ENCODE data around the gene PEX14. TPM values are rescaled to one million over a fixed set of nuclear protein-coding genes. Genes with fewer than 3 reads are reported as not detected.

PEX14 gene
- total RNA-seq, 6 experiments from 2014 or later, result 23.1 to 28.4 (median 26.0) TPM

DNA sequence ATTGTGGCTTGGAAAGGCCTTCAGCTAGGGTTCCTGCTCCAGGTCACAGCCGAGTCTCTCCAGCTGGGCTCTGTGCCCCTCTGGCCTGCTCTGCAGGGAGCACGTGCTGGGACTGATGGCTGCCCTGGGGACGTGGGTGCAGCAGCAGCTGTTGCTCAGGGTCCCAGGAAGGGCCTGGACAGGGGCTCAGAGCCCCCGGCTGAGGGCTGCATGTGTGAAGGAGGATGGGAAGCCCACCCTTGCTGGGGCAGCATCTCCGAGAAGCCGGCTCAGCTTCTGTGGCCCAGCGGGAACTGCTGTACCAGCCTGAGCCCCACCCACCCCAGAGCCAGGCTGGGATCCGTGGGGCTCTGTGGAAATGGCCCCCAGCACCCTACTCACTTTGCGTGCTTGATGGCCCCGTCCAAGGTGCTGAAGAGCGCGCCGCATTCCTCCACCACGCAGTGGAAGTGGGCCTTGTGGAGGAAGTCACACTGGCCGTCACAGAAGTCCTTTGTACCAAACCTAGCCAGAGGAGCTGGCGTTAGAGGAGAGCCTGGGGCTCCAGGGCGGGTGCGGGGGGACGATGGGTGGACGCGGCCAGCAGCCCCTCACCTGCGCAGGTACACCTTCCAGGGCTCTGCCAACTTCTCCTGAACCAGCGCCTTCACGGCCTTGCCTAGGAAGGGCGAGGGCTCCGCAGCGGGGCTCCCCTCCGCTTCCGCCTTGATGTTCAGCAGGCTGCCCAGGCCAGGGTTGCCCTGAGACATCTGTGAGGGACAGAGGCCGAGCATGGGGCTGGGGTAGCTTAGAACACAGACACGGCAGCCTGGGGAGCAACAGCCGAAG is 174.2 kb downstream of the PEX14 start:
- no peaks in the 10 kb centered on the region for H3K36me3 Mint-ChIP-seq (ENCODE audit: low read depth)
- peaks cover 5% of the 10 kb centered on the region for H3K27me3 Mint-ChIP-seq (ENCODE audit: insufficient read depth)
- H3K27ac Mint-ChIP-seq, result no peak overlapping the region
- peaks cover 5% of the 10 kb centered on the region; the same call in 1 of the 2 replicates for H3K4me1 Mint-ChIP-seq (ENCODE audit: low read depth)
- TF ChIP-seq, protein P1, sequence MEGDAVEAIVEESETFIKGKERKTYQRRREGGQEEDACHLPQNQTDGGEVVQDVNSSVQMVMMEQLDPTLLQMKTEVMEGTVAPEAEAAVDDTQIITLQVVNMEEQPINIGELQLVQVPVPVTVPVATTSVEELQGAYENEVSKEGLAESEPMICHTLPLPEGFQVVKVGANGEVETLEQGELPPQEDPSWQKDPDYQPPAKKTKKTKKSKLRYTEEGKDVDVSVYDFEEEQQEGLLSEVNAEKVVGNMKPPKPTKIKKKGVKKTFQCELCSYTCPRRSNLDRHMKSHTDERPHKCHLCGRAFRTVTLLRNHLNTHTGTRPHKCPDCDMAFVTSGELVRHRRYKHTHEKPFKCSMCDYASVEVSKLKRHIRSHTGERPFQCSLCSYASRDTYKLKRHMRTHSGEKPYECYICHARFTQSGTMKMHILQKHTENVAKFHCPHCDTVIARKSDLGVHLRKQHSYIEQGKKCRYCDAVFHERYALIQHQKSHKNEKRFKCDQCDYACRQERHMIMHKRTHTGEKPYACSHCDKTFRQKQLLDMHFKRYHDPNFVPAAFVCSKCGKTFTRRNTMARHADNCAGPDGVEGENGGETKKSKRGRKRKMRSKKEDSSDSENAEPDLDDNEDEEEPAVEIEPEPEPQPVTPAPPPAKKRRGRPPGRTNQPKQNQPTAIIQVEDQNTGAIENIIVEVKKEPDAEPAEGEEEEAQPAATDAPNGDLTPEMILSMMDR (IDR thresholded peaks at IDR 0.05), result no peak
- no peak overlapping the region for H3K4me3 Mint-ChIP-seq
- DNase-seq, result no peak
- H3K9me3 Mint-ChIP-seq, result no peaks in the 10 kb centered on the region

DNA sequence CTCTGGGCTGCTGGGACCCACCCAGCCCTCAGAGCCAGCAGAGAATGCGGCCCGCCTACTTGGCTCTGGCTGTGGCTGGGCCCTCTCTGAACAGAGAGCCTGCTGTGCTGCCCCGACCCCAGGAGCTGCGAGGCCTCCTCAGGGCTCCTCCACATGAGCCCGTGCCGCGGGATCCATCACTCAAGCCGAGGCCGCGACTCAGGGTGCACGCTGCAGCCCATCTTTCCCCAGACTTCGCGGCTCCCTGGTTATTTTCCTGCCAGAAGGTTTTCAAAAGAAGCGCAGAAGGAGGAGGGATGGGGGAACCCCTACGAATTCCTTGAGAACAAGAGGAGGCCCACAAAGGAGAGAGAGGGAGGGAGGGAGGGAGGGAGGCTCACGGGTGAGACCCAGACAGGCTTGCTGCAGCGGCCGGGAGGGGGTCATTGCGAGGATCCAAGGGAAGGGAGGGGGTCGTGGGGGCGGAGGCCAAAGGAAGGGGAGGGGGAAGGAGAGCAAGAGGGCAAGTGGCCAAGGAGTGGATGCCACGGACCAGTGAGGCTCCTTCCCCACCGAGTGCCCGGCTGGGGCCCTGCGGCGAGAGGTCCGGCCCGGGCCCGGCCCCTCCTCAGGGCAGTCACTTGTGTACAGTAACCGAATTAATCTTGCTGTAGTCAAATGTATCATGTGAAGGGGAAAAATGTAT is 174.9 kb downstream of the PEX14 start:
- Mint-ChIP-seq H3K27me3 (ENCODE audit: insufficient read depth) (peaks cover 10% of the 10 kb centered on the region), H3K36me3 (ENCODE audit: low read depth) (no peaks in the 10 kb centered on the region), H3K4me1 (ENCODE audit: low read depth) (no peaks in the 10 kb centered on the region), H3K4me3 (no peak overlapping the region), H3K9me3 (no peaks in the 10 kb centered on the region), H3K27ac (no peak overlapping the region)
- TF ChIP-seq, protein P1 (IDR thresholded peaks at IDR 0.05), result no peak
- DNase-seq, result no peak

- no peak for DNase-seq
- Mint-ChIP-seq H3K27me3 (ENCODE audit: insufficient read depth) (peaks cover 15% of the 10 kb centered on the region), H3K27ac (no peak overlapping the region), H3K36me3 (ENCODE audit: low read depth) (no peaks in the 10 kb centered on the region), H3K4me1 (ENCODE audit: low read depth) (no peaks in the 10 kb centered on the region), H3K4me3 (no peak overlapping the region), H3K9me3 (no peaks in the 10 kb centered on the region)
- TF ChIP-seq, protein P1 (IDR thresholded peaks at IDR 0.05), result no peak
Observed at GRCh38 chr1:10650556-10651388, 176.0 kb downstream of the PEX14 start.

- Mint-ChIP-seq H3K4me3 (no peak overlapping the region), H3K9me3 (no peaks in the 10 kb centered on the region), H3K36me3 (ENCODE audit: low read depth) (no peaks in the 10 kb centered on the region), H3K27me3 (ENCODE audit: insufficient read depth) (peaks cover 15% of the 10 kb centered on the region), H3K4me1 (ENCODE audit: low read depth) (no peaks in the 10 kb centered on the region), H3K27ac (no peak overlapping the region)
- DNase-seq, result peak; percentile 13
- TF ChIP-seq, protein P1 (IDR thresholded peaks at IDR 0.05), result no peak
Observed at GRCh38 chr1:10651389-10651766, 176.6 kb downstream of the PEX14 start.

- Mint-ChIP-seq H3K27me3 (ENCODE audit: insufficient read depth) (peaks cover 15% of the 10 kb centered on the region), H3K4me3 (no peak overlapping the region), H3K27ac (no peak overlapping the region), H3K36me3 (ENCODE audit: low read depth) (no peaks in the 10 kb centered on the region), H3K4me1 (ENCODE audit: low read depth) (no peaks in the 10 kb centered on the region), H3K9me3 (no peaks in the 10 kb centered on the region)
- DNase-seq, result no peak
- TF ChIP-seq, protein P1 (IDR thresholded peaks at IDR 0.05), result no peak
Observed at GRCh38 chr1:10651793-10652192, 177.0 kb downstream of the PEX14 start.

All from HFFc6 (cell line).